Hepatocyte (in vitro differentiated cells): ENCODE results near the gene TBK1. TPM values are rescaled to one million over a fixed set of nuclear protein-coding genes. Genes with fewer than 3 reads are reported as not detected.
A peak's percentile ranks its signal among the peaks of the same experiment; 100 is the strongest.

Experiments
- DNase-seq: peaks from one replicate; pipeline ENCODE4 v3.0.0-alpha.2; 2016; ENCODE audit warnings: low spot score
- H2AFZ ChIP-seq: fragments of 200-600 bp; sonication (generic); 2 replicates; pipeline ENCODE4 v1.6.0; 2016; ENCODE audit warnings: antibody characterized with exemption, mild to moderate bottlenecking
- H3K27ac ChIP-seq: fragments of 200-600 bp; sonication (generic); 2 replicates; pipeline ENCODE4 v1.5.1; 2016; ENCODE audit warnings: mild to moderate bottlenecking
- H3K27me3 ChIP-seq: fragments of 200-600 bp; sonication (generic); 2 replicates; pipeline ENCODE4 v1.6.1; 2016
- H3K36me3 ChIP-seq: fragments of 200-600 bp; sonication (generic); replicated peaks from 2 replicates; pipeline ENCODE4 v1.5.1; 2016; ENCODE audit warnings: low read depth; ENCODE audit not compliant: insufficient read depth
- H3K4me1 ChIP-seq: fragments of 200-600 bp; sonication (generic); 2 replicates; pipeline ENCODE4 v1.5.1; 2016; ENCODE audit warnings: mild to moderate bottlenecking, moderate library complexity; ENCODE audit not compliant: insufficient read depth
- H3K4me2 ChIP-seq: fragments of 200-600 bp; sonication (generic); 2 replicates; pipeline ENCODE4 v1.6.0; 2016
- H3K4me3 ChIP-seq: fragments of 200-600 bp; sonication (generic); 2 replicates; pipeline ENCODE4 v1.5.1; 2016; ENCODE audit warnings: mild to moderate bottlenecking
- H3K79me2 ChIP-seq: fragments of 200-600 bp; sonication (generic); 2 replicates; pipeline ENCODE4 v1.6.0; 2017; ENCODE audit warnings: mild to moderate bottlenecking
- H3K9me2 ChIP-seq: fragments of 200-600 bp; sonication (generic); replicated peaks from 2 replicates; pipeline ENCODE4 v1.6.0; 2017; ENCODE audit warnings: mild to moderate bottlenecking; ENCODE audit not compliant: insufficient read depth
- H3K9me3 ChIP-seq: fragments of 200-600 bp; sonication (generic); 2 replicates; pipeline ENCODE4 v1.5.1; 2016; ENCODE audit warnings: low read depth, mild to moderate bottlenecking
- H4K20me1 ChIP-seq: fragments of 200-600 bp; sonication (generic); 2 replicates; pipeline ENCODE4 v1.6.0; 2016; ENCODE audit warnings: mild to moderate bottlenecking; ENCODE audit not compliant: insufficient read depth, poor library complexity, severe bottlenecking
- CTCF ChIP-seq: fragments of 200-600 bp; sonication (generic); IDR thresholded peaks from 2 replicates; pipeline ENCODE4 v1.5.1; 2016; ENCODE audit warnings: antibody characterized with exemption, mild to moderate bottlenecking; ENCODE audit not compliant: poor library complexity
- EZH2 ChIP-seq: fragments of 200-600 bp; sonication (generic); IDR thresholded peaks from 2 replicates; pipeline ENCODE4 v1.6.1; 2016; ENCODE audit warnings: antibody characterized with exemption, mild to moderate bottlenecking, borderline replicate concordance
- EZH2phosphoT487 ChIP-seq: fragments of 200-600 bp; sonication (generic); IDR thresholded peaks from one replicate; pipeline ENCODE4 v1.6.1; 2018; ENCODE audit warnings: antibody characterized with exemption, mild to moderate bottlenecking, low read depth, moderate library complexity; ENCODE audit not compliant: unreplicated experiment, severe bottlenecking
- WGBS: methylation state at CpG from one replicate; pipeline ENCODE4 v1.1.6; 2016; ENCODE audit warnings: low lambda C conversion rate; ENCODE audit errors: missing lambda C conversion rate; 5-methylcytosine and 5-hydroxymethylcytosine counted together
- polyA plus RNA-seq: library from polyadenylated mRNA; unstranded; fragments of >200 nt; fragmentation: Nextera tagmentation; extraction: Ambion mirVana; gene quantifications from 2 replicates; pipeline ENCODE4 v1.2.1, GENCODE V29; 2016
- total RNA-seq: library from RNA; depleted of rRNA; stranded (reverse); fragments of >200 nt; gene quantifications from 2 replicates; pipeline ENCODE4 v1.2.3, GENCODE V29; 2014

Gene TBK1
- total and polyA plus RNA-seq, 2 experiments from 2014 or later, result 22.2 to 24.0 TPM

- no peaks in the 10 kb centered on the region for H3K36me3 ChIP-seq
- peak overlapping the region; percentile 94 for H3K4me3 ChIP-seq
- no peaks in the 10 kb centered on the region for H3K27me3 ChIP-seq
- H3K9me2 ChIP-seq, result no peaks in the 10 kb centered on the region
- peak overlapping the region; percentile 100 for H3K27ac ChIP-seq
- TF ChIP-seq CTCF, result no peak
- TF ChIP-seq EZH2phosphoT487, result no peak
- no peak for TF ChIP-seq EZH2
- H3K4me2 ChIP-seq, result peak overlapping the region; percentile 86
- no peaks in the 10 kb centered on the region for H3K9me3 ChIP-seq
- peak overlapping the region; percentile 97 for H2AFZ ChIP-seq
- H3K79me2 ChIP-seq, result peaks cover 43% of the 10 kb centered on the region
- peak; percentile 82 for DNase-seq
- peaks cover 13% of the 10 kb centered on the region for H4K20me1 ChIP-seq
- WGBS, result under 1% methylated on average over 63 of the region's 78 CpGs
- H3K4me1 ChIP-seq, result no peaks in the 10 kb centered on the region
Observed at GRCh38 chr12:64404470-64405256, 47.3 kb upstream of the TBK1 start.

GRCh38 chr12:64407342-64408223, 44.3 kb upstream of the TBK1 start:
- H4K20me1 ChIP-seq, result peaks cover 13% of the 10 kb centered on the region
- H2AFZ ChIP-seq, result no peak overlapping the region
- H3K4me1 ChIP-seq, result no peaks in the 10 kb centered on the region
- H3K4me3 ChIP-seq, result no peak overlapping the region
- H3K79me2 ChIP-seq, result peaks cover 59% of the 10 kb centered on the region
- H3K27me3 ChIP-seq, result no peaks in the 10 kb centered on the region
- TF ChIP-seq EZH2phosphoT487 (no peak), CTCF (no peak), EZH2 (no peak)
- H3K4me2 ChIP-seq, result no peak overlapping the region
- no peaks in the 10 kb centered on the region for H3K9me3 ChIP-seq
- no peak overlapping the region for H3K27ac ChIP-seq
- peaks cover 4% of the 10 kb centered on the region for H3K36me3 ChIP-seq
- no peaks in the 10 kb centered on the region for H3K9me2 ChIP-seq
- no peak for DNase-seq
- 87% methylated on average over 9 of the region's 9 CpGs for WGBS

GRCh38 chr12:64411427-64411826, 40.5 kb upstream of the TBK1 start:
- peaks cover 4% of the 10 kb centered on the region for H3K36me3 ChIP-seq
- no peak overlapping the region for H3K4me2 ChIP-seq
- no peak overlapping the region for H3K27ac ChIP-seq
- H3K4me3 ChIP-seq, result no peak overlapping the region
- no peak for TF ChIP-seq EZH2phosphoT487
- TF ChIP-seq CTCF, result no peak
- no peak for TF ChIP-seq EZH2
- H2AFZ ChIP-seq, result no peak overlapping the region
- peaks cover 13% of the 10 kb centered on the region for H4K20me1 ChIP-seq
- WGBS, result 89% methylated on average over 2 of the region's 2 CpGs
- H3K4me1 ChIP-seq, result no peaks in the 10 kb centered on the region
- H3K9me3 ChIP-seq, result no peaks in the 10 kb centered on the region
- no peaks in the 10 kb centered on the region for H3K9me2 ChIP-seq
- H3K27me3 ChIP-seq, result no peaks in the 10 kb centered on the region
- H3K79me2 ChIP-seq, result peaks cover 56% of the 10 kb centered on the region
- no peak for DNase-seq
